DMS 273 treated with DMSO at 0.1 percent for 48 hours (cell line): ENCODE data around the gene RAB4B.
"Not testable (repeated sequence)": the region's sequence is repeated elsewhere in the genome, so short reads cannot be mapped to it uniquely, and the experiment has no call there.

Source experiments
- DNase-seq: peaks from one replicate; lab custom pipeline; 2025; lab: John Stamatoyannopoulos, UW

The RAB4B gene

DNA sequence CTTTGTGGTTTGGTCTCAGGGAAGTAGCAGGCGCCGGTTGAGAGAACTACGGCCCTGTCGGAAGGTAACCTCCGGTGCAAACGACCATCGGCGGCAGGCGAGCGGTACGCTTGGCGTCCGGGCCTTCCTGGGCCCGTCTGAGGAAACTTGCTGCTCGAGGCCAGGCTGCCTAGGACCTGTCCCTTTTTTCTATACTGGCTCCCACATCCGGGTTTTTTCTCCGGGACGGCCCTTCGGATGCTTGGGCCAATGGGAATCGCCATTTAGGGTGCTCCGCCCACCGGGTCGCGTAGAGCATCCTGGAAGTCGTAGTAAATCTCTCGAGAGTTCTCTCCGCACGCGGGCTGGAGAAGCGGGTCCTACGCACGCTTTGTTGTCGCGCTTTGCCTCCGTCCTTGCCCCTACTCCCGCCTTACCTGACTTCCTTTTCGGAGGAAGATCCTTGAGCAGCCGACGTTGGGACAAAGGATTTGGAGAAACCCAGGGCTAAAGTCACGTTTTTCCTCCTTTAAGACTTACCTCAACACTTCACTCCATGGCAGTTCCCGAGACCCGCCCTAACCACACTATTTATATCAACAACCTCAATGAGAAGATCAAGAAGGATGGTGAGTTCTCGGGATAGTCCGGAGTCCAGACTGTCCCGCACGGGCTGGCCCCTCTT, 27.0 kb upstream of the RAB4B start, which contains the start of gene SNRPA:
SNRPA (plus strand) TSS at position 330 of the 664 bp plus-strand sequence; CDS start at position 536, 206 bp downstream.
- peak; percentile 95 for DNase-seq

DNA sequence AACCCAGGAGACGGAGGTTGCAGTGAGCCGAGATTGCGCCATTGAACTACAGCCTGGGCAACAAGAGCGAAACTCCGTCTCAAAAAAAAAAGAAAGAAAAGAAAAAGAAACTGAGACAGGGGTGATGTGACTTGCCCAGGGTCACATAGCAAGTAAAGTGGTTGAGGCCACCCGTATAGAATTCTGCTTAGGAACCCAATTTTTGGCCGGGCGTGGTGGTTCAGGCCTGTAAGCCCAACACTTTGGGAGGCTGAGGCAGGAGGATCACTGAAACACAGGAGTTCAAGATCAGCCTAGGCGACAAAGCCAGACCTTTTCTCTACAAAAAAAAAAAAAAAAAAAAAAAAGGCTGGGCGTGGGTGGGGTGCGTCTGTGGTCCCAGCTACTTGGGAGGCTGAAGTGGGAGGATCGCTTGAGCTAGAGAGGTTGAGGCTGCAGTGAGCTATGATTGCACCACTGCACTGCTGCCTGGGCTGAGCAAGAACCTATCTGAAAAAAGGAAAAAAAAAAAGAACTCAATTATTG, 25.7 kb upstream of the RAB4B start:
- DNase-seq, result no peak

- DNase-seq, result no peak
These were observed 23.3 kb upstream of the RAB4B start for GRCh38 chr19:40754611-40755247.

DNA sequence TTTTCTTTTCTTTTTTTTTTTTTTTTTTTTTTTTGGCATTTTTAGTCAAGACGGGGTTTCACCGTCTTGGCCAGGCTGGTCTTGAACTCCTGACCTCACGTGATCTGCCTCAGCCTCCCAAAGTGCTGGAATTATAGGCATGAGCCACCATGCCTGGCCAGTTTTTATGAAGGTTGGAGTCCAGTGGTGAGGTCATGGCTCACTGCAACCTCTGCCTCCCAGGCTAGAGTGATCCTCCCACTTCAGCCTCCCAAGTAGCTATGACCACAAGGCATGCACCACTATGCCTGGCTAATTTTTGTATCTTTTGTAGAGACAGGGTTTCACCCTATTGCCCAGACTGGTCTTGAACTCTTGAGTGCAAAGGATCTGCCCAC, 22.8 kb upstream of the RAB4B start:
- DNase-seq, result no peak

DNA sequence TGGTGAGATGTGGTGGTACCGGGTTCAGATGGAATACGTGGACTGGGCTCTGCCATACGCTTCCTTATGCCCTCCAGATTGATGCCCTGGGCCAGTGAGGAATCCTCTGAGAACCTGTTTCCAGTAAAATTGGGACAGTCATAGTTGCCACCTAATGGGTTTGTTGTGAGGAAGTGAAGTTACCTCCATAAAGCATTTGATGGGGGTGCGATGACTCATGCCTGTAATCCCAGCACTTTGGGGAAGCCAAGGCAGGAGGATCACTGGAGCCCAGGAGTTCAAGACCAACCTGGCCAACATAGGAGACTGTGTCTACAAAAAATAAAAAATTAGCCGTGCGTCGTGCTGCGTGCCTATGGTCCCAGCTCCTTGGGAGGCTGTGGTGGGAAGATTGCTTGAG, 22.3 kb upstream of the RAB4B start:
- no peak for DNase-seq

DNA sequence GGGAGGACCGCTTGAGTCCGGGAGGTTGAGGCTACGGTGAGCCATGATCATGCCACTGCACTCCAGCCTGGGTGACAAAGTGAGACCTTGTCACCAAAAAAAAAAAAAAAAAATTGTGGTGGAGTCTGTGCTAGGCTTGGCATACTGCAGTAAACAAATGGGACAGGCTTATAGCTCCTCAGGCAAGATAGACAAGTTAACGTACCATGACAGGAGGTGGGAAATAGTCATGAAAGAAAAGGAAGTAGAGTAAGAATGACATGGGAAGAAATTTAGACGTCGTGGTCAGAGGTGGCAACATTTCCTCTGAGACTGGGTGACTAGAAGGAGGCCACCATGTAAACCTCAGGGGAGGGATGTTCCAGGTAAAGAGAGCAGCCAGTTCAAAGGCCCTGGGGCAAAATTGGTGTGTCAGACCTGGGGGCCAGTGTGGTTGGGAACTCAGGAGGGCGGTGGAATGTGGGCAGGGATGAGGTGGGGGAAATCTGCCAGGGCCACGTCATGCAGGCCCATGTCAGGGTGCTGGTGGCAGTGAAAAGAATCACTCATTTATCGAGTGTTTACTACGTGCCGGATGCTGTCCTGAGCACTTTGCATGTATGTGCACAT, 21.4 kb upstream of the RAB4B start:
- DNase-seq, result no peak

- no peak for DNase-seq
These were observed 19.6 kb upstream of the RAB4B start for GRCh38 chr19:40758491-40758890.

DNA sequence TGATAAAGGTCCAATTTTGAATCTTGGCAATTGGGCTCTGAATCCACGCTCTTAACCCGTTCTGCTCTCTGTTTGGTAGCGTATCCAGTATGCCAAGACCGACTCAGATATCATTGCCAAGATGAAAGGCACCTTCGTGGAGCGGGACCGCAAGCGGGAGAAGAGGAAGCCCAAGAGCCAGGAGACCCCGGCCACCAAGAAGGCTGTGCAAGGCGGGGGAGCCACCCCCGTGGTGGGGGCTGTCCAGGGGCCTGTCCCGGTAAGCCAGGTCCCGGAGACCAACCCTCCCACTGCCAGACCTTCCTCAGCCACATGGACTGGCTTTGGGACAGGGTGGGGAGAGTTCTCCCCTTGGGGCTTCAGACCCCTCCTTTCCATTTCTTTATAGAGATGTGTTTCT, 18.7 kb upstream of the RAB4B start:
- DNase-seq, result no peak

GRCh38 chr19:40762754-40763470, 15.1 kb upstream of the RAB4B start:
- no peak for DNase-seq

- no peak for DNase-seq
These were observed 14.5 kb upstream of the RAB4B start for GRCh38 chr19:40763526-40763925.

DNA sequence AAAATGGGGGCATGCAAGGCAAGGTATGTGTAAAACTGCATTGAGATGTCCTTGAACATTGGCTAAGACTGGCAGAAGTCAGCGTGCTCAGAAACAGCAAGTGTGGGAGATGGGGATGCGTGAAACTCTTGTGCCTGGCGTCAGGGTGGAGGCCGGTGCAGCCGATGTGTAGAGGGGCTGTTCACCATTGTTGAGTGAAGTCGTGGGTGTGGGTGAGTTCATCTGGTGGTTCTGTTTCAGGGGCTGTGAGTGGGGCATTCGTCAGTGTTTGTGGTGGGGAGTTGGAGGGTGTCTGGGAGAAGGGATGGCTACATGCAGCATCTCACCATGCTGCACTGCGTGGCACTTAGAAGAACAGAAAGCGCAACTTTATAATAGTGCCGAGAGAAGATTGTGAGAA, 14.1 kb upstream of the RAB4B start:
- DNase-seq, result no peak

DNA sequence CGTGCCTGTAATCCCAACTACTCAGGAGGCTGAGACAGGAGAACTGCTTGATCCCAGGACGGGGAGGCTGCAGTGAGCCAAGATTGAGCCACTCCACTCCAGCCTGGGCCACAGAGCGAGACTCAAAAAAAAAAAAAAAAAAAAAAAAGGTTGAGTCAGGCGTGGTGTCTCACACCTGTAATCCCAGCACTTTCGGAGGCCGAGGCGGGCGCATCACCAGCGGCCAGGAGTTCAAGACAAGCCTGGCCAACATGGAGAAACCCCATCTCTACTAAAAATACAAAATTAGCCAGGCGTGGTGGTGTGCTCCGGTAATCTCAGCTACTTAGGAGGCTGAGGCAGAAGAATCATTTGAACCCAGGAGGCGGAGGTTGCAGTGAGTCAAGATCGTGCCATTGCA, 11.7 kb upstream of the RAB4B start:
- DNase-seq, result not testable (repeated sequence)

DNA sequence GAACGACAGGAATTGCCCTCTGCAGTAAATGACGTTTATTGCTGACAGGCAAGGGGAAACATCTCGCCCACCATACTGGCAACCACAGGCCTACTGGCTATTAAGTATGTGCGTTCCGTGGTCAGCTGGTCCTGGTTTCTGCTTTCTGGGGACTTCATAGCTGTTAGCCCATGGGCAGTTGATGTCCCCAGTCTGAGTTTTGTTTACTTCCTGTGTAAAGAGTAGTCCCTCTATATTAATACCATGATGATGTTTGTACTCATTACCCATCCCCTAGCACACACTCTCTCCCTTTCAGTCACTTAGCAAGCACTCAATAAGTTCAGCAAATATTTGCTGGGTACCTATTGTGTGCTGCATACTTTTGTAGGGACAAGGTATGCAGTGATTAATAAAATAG, 9.2 kb upstream of the RAB4B start:
- no peak for DNase-seq

DNA sequence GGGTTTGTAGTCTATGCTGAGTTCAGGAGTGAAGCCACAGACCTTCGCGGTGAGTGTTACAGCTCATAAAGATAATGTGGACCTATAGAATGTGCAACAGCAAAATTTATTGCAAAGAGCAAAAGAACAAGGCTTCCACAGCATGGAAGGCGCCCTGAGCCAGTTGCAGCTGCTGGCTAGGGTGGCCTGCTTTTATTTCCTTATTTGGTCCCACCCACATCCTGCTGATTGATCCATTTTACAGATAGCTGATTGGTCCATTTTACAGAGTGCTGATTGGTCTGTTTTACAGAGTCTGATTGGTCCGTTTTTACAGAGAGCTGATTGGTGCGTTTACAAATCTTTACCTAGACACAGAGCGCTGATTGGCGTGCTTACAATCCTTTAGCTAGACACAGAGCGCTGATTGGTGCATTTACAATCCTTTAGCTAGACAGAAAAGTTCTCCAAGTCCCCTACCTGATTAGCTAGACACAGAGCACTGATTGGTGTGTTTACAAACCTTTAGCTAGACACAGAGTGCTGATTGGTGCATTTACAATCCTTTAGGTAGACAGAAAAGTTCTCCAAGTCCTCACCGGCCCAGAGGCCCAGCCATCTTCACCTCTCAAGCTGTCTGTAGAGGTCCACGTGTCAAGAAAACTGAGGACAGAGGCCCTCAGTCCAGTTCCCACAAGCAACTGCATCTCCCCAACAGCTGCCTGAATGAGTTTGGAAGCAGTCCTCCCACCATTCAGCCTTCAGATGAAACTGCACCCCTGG, 6.8 kb upstream of the RAB4B start:
- DNase-seq, result not testable (repeated sequence)

DNA sequence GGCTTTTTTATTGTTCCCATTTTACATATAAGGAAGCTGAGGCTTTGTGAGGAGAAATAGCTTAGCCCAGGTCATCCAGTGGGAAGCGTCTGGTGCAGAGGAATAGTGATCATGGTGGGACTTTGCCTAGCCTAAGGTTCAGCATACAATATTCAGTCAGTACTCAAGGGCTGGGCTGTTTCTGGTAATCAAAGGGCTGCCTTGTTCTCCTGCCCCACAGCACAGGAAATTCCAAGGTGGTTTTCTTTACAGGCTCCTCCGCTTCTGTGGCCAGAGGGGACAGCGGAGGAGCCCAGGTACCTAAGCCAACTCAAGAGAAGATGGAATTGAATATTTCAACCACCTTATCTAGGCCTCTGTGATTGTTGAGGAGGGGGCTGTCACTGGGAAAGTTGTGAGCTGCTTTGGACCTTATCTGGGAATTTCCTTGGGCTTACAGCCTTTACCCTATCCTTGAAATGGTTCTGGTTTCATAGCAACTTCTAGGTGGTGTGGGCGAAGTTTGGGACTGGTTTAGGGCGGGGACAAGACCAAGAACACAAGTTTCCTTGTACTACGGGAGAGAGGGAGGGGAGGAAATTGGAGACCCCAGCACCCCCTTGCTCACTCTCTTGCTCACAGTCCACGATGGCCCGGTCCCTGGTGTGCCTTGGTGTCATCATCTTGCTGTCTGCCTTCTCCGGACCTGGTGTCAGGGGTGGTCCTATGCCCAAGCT, 3.0 kb upstream of the RAB4B start, which contains the start of gene MIA:
MIA (plus strand) TSS at position 606 of the 716 bp plus-strand sequence; CDS start at position 628, 22 bp downstream.
- DNase-seq, result no peak

- no peak for DNase-seq
These were observed 2.4 kb upstream of the RAB4B start for GRCh38 chr19:40775632-40776022.

GRCh38 chr19:40776364-40776763, 1.7 kb upstream of the RAB4B start:
- no peak for DNase-seq

- DNase-seq, result peak; percentile 84
These were observed 959 bp upstream of the RAB4B start for GRCh38 chr19:40776932-40777644.

GRCh38 chr19:40777645-40777936, 456 bp upstream of the RAB4B start:
- DNase-seq, result no peak

DNA sequence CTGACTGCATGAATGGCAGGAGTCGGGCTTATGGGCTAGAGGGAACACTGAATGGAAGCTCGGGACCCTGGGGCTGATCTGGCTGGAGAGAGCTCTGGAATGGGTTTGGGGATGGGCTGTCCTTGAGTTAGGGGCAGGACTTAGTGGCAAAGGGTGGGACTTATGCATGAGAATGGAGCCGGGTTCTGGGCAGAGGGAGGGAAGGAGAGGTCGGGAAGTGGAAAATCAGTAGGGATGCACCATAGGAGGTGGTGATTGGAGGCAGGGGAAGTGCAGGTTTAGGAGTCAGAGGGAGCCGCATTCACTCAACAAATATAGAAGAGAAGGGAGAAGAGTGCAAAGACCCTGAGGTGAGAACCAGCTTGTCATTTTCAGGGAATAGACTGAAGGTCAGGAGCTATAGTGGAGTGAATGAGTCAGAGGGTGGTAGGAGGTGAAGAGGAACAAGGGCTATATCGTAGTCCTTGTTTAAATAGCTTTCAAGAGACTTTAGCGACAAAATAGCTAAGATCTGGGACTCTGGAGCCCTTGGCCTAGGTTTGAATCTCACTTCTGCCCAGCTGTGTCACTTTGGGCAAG, 748 bp downstream of the RAB4B start:
- DNase-seq, result no peak
